Fibroblast of lung (primary cell): Measurements from ENCODE around the gene IRF2. TPM values are rescaled to one million over a fixed set of nuclear protein-coding genes. Genes with fewer than 3 reads are reported as not detected.
A peak's percentile ranks its signal among the peaks of the same experiment; 100 is the strongest.

Experiments used
- DNase-seq, 2 donors: peaks; one replicate each; pipeline versions ENCODE4 v3.0.0 to v3.0.0-alpha.2; 2010; ENCODE audit warnings: low read depth in 2 of 2
- H2AFZ ChIP-seq: 2 replicates; pipeline ENCODE4 v1.5.1; 2012; ENCODE audit warnings: low read length, control low read depth, inconsistent platforms
- H3K27ac ChIP-seq: 2 replicates; pipeline ENCODE4 v1.5.1; 2011; ENCODE audit warnings: low read length, control low read depth; ENCODE audit not compliant: insufficient read depth
- H3K27me3 ChIP-seq: 2 replicates; pipeline ENCODE4 v1.5.1; 2011; ENCODE audit warnings: mild to moderate bottlenecking, low read length; ENCODE audit not compliant: control insufficient read depth, insufficient read depth
- H3K36me3 ChIP-seq: 2 replicates; pipeline ENCODE4 v1.5.1; 2011; ENCODE audit warnings: low read length; ENCODE audit not compliant: control insufficient read depth, insufficient read depth
- H3K4me1 ChIP-seq: 2 replicates; pipeline ENCODE4 v1.5.1; 2011; ENCODE audit warnings: low read length; ENCODE audit not compliant: control insufficient read depth, insufficient read depth; ENCODE audit errors: extremely low read depth
- H3K4me2 ChIP-seq: 2 replicates; pipeline ENCODE4 v1.5.1; 2011; ENCODE audit warnings: low read length, control low read depth; ENCODE audit not compliant: insufficient read depth; ENCODE audit errors: extremely low read depth
- H3K4me3 ChIP-seq, 4 experiments: fragments of 200-600 bp in 1 of 4; sonication (generic) in 1 of 4; replicated peaks in 1 of 4; 2 replicates each; pipeline ENCODE4 v1.5.1; 2011 to 2016; ENCODE audit warnings: low read length in 4 of 4, low read depth in 3 of 4, mild to moderate bottlenecking in 3 of 4, control low read depth in 2 of 4, inconsistent platforms in 1 of 4, mixed read lengths in 1 of 4; ENCODE audit not compliant: insufficient read depth in 1 of 4; ENCODE audit errors: control extremely low read depth in 1 of 4
- H3K79me2 ChIP-seq: 2 replicates; pipeline ENCODE4 v1.5.1; 2012; ENCODE audit warnings: mild to moderate bottlenecking, low read length, inconsistent platforms; ENCODE audit not compliant: control insufficient read depth, insufficient read depth
- H3K9ac ChIP-seq: 2 replicates; pipeline ENCODE4 v1.5.1; 2011; ENCODE audit warnings: mild to moderate bottlenecking, low read length, control low read depth; ENCODE audit not compliant: insufficient read depth
- H3K9me3 ChIP-seq: 2 replicates; pipeline ENCODE4 v1.5.1; 2012; ENCODE audit warnings: low read depth, low read length; ENCODE audit not compliant: control insufficient read depth, insufficient read depth
- H4K20me1 ChIP-seq: 2 replicates; pipeline ENCODE4 v1.5.1; 2011; ENCODE audit warnings: low read length; ENCODE audit not compliant: control insufficient read depth, insufficient read depth; ENCODE audit errors: extremely low read depth
- CTCF ChIP-seq, 2 donors: IDR thresholded peaks in 1 of 2; conservative IDR thresholded peaks in 1 of 2; 1 replicate in 1 of 2; 2 replicates in 1 of 2; pipeline ENCODE4 v1.5.1; 2011 to 2012; ENCODE audit warnings: low read length in 2 of 2, control low read depth in 1 of 2, inconsistent platforms in 1 of 2, low read depth in 1 of 2, mild to moderate bottlenecking in 1 of 2
- EZH2 ChIP-seq: IDR thresholded peaks from 2 replicates; pipeline ENCODE4 v1.5.1; 2012; ENCODE audit warnings: low read length, control low read depth, mild to moderate bottlenecking; ENCODE audit errors: missing control alignments
- polyA plus RNA-seq, 2 donors: library from polyadenylated mRNA; depleted of rRNA in 1 of 2; stranded (reverse) in 1 of 2; unstranded in 1 of 2; fragments of >200 nt; gene quantifications; 2 replicates each; pipeline ENCODE4 v1.2.1, GENCODE V29; 2011 to 2012; ENCODE audit warnings: missing spikeins in 1 of 2
- total RNA-seq: library from RNA; depleted of rRNA; stranded (reverse); fragments of >200 nt; gene quantifications from 2 replicates; pipeline ENCODE4 v1.2.1, GENCODE V29; 2014

Gene IRF2
- total and polyA plus RNA-seq, 2 donors (not counting 1 experiment from before 2014, with no cell fraction given), result 30.9 to 42.3 TPM

DNA sequence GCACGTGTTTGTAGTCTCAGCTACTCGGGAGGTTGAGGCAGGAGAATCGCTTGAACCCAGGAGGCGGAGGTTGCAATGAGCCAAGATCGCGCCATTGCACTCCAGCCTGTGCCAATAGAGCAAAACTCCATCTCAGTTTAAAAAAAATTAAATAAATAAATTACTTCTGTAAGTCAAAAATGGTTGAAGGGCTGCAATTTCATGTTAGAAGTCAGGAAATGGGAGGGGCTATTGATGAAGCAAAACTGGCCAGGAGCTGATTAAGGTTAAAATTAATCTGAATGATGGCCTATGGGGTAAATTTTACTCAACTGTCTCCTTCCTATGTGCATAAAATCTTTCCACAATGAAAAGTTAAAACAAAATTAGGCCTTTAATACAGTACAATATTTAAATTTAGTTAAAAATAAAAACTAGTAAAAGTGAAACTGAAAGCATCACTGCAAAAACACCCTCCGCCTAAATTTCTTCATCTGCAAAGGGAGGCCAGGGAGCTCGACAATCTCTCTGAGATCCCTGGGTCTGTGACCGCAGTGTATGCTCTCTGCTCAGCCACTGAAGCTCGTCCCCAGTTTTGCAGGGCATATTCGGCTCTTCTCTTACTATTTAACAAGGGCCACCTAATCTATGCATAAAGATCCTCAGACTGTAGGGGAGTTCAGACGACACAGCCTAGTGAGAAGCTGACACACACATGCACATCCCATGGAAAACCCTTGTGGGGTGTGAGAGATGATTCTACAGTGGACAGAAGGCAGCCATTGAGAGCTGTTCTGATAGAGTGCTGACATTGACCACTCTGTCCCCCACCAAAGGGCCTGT lies 57.2 kb downstream of the IRF2 start:
- Histone ChIP-seq H3K4me3 (peak overlapping the region; percentile 28 to 45 (median 33)), H3K4me1 (peaks cover 9% of the 10 kb centered on the region), H3K27ac (peak overlapping the region; percentile 70), H3K9ac (no peak overlapping the region), H3K9me3 (no peaks in the 10 kb centered on the region), H3K79me2 (peaks cover 2% of the 10 kb centered on the region), H2AFZ (peak overlapping the region; percentile 0), H3K36me3 (peaks cover 4% of the 10 kb centered on the region), H4K20me1 (no peaks in the 10 kb centered on the region), H3K4me2 (peak overlapping the region; percentile 80), H3K27me3 (no peaks in the 10 kb centered on the region)
- peak in 1 of 2 donors; percentile 42 for DNase-seq
- TF ChIP-seq CTCF (conservative IDR thresholded peaks at IDR 0.05 in 1 of 2, IDR thresholded peaks at IDR 0.05 in 1 of 2; ENCODE audit: low read depth in 1 of 2, low read length in 2 of 2) (peak in 1 of 2 donors; percentile 9), EZH2 (no peak)

DNA sequence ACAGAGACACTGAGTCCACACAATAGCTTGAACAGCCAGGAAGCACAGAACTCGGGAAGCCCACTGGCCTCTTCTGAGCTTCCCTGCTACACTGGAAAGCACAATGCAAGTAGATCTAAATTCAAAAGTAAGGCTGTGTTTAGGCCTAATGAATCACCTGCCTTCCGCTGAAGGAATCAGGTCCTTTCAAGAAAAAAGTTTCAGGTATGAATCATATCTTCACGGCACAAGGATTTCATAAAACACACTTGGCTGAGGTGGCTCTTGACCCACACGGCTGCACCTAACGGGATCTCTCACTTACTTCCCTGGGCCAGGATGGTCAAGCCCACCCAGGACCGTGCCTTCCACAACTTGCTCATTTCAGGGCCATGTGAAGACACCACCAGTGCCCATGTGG lies 59.3 kb downstream of the IRF2 start:
- Histone ChIP-seq H3K27ac (no peak overlapping the region), H3K4me3 (no peak overlapping the region), H3K9me3 (no peaks in the 10 kb centered on the region), H4K20me1 (no peaks in the 10 kb centered on the region), H3K9ac (no peak overlapping the region), H3K36me3 (peaks cover 4% of the 10 kb centered on the region), H3K27me3 (no peaks in the 10 kb centered on the region), H2AFZ (no peak overlapping the region), H3K79me2 (no peaks in the 10 kb centered on the region), H3K4me1 (peaks cover 9% of the 10 kb centered on the region), H3K4me2 (no peak overlapping the region)
- DNase-seq, result no peak
- TF ChIP-seq EZH2, result no peak
- no peak for TF ChIP-seq CTCF (conservative IDR thresholded peaks at IDR 0.05 in 1 of 2, IDR thresholded peaks at IDR 0.05 in 1 of 2; ENCODE audit: low read depth in 1 of 2, low read length in 2 of 2)

DNA sequence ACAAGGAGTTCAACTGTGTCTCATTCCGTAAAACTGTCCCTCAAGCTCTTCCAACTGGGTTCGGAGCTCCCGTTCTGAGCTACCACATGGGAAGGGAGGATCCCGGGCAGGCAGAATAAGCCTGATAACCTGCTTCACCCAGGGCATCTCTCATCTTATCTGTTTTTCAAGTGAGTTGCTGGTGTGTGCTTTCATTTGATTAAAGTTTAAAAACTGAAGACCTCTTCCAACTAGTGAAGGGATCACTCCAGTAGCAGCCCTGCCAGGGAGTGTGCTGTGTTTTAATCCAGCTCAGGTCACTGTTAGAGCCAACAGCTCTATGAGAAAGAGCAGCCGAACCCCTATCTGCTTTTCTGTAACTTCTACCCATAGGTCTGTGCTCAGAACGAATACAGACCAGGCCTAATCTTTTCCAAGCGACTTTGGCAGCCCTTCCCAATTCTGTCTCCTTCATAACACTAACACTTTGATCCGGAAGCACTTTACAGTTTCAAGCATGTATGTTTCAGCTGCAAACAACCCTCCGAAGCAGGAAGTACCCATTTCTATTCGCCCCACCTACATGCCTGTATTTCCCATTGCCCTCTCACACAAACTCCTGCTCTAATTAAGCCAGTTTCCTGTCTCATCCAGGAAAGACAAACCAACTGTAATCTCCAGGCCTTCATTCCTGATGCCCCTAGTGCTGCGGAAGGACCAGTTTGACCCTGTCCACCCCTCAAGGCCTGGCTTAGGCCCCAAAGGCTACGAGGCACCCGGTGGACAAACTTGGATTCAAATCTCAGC lies 60.9 kb downstream of the IRF2 start:
- H3K4me2 ChIP-seq, result no peak overlapping the region

More for the DNA sequence above, 60.9 kb downstream of the IRF2 start:
- Histone ChIP-seq H3K9me3 (no peaks in the 10 kb centered on the region), H3K36me3 (peaks cover 7% of the 10 kb centered on the region), H3K4me1 (peaks cover 9% of the 10 kb centered on the region), H2AFZ (no peak overlapping the region), H3K4me3 (no peak overlapping the region), H3K9ac (no peak overlapping the region), H4K20me1 (no peaks in the 10 kb centered on the region), H3K79me2 (no peaks in the 10 kb centered on the region), H3K27me3 (no peaks in the 10 kb centered on the region), H3K27ac (no peak overlapping the region)
- TF ChIP-seq EZH2, result no peak
- no peak for TF ChIP-seq CTCF (conservative IDR thresholded peaks at IDR 0.05 in 1 of 2, IDR thresholded peaks at IDR 0.05 in 1 of 2; ENCODE audit: low read depth in 1 of 2, low read length in 2 of 2)
- DNase-seq, result no peak
